Right cardiac atrium (tissue), 5 donors: Measurements from ENCODE around the gene TEX13C. TPM values are rescaled to one million over a fixed set of nuclear protein-coding genes. Genes with fewer than 3 reads are reported as not detected.

Experiments used
- ATAC-seq, 2 donors: fragments of 200-7000 bp; cut with Tn5 transposase; one replicate each; pipeline versions ENCODE4 v1.8.0 to v1.9.1; 2020; ENCODE audit warnings: moderate library complexity in 2 of 2, mild to moderate bottlenecking in 1 of 2
- DNase-seq, 3 donors: peaks; one replicate each; pipeline ENCODE4 v3.0.0-alpha.2; 2020
- H3K27ac ChIP-seq: one replicate; pipeline ENCODE4 v1.5.1; 2013; ENCODE audit warnings: mild to moderate bottlenecking, low read length, control low read depth, moderate library complexity
- H3K27me3 ChIP-seq: one replicate; pipeline ENCODE4 v1.6.1; 2013; ENCODE audit not compliant: control insufficient read depth, insufficient read depth
- H3K4me1 ChIP-seq: one replicate; pipeline ENCODE4 v1.6.1; 2013; ENCODE audit warnings: low read length; ENCODE audit not compliant: control insufficient read depth, insufficient read depth
- H3K4me3 ChIP-seq: one replicate; pipeline ENCODE4 v1.5.1; 2013; ENCODE audit warnings: low read length, control low read depth
- H3K9me3 ChIP-seq: one replicate; pipeline ENCODE4 v1.6.1; 2013; ENCODE audit warnings: low read length; ENCODE audit not compliant: control insufficient read depth
- WGBS: extraction: QIAGEN DNeasy Blood & Tissue Kit; methylation state at CpG from one replicate; pipeline ENCODE4 v1.1.7; 2013; 5-methylcytosine and 5-hydroxymethylcytosine counted together
- intact Hi-C, 4 donors: fragments of 100-400 bp; cut with DNase I; formaldehyde crosslinking; loops; one replicate each; pipeline versions ENCODE4 v1.11.0 to v1.14.0; 2022 to 2023
- long read RNA-seq, 4 donors: library from polyadenylated mRNA; unstranded; transcript quantifications; one replicate each; pipeline ENCODE4 v2.0.0, GENCODE V29; 2020 to 2021
- polyA plus RNA-seq: library from polyadenylated mRNA; stranded (reverse); fragments of 200-250 nt; gene quantifications from one replicate; pipeline ENCODE4 v1.2.3, GENCODE V29; 2013
- total RNA-seq, 4 donors: library from RNA; stranded (reverse); fragmentation: NEBNext Ultra II Directional; extraction: Animal tissue kit (Norgen Biotek cat#: 25700); gene quantifications; one replicate each; pipeline ENCODE4 v1.2.1, GENCODE V29; 2021
- donor health status: healthy with polysubstance abuse.
- donor health status: DM: no; HTN: yes; CAD: no.
- donor health status: DM: no; HTN: no; CAD: no.
- donor health status: DM: no; HTN: yes; CAD: no; lungs with severe emphysema.
- donor health status: DM: yes; HTN: yes; CAD: no.

TEX13C gene
- total RNA-seq = not detected
- not detected for polyA plus RNA-seq
- long read RNA-seq, donor 1 = 0 reads
- long read RNA-seq, donor 2 = 0 reads
- long read RNA-seq, donor 3 = 0 reads
- long read RNA-seq, donor 4 = 0 reads

DNA sequence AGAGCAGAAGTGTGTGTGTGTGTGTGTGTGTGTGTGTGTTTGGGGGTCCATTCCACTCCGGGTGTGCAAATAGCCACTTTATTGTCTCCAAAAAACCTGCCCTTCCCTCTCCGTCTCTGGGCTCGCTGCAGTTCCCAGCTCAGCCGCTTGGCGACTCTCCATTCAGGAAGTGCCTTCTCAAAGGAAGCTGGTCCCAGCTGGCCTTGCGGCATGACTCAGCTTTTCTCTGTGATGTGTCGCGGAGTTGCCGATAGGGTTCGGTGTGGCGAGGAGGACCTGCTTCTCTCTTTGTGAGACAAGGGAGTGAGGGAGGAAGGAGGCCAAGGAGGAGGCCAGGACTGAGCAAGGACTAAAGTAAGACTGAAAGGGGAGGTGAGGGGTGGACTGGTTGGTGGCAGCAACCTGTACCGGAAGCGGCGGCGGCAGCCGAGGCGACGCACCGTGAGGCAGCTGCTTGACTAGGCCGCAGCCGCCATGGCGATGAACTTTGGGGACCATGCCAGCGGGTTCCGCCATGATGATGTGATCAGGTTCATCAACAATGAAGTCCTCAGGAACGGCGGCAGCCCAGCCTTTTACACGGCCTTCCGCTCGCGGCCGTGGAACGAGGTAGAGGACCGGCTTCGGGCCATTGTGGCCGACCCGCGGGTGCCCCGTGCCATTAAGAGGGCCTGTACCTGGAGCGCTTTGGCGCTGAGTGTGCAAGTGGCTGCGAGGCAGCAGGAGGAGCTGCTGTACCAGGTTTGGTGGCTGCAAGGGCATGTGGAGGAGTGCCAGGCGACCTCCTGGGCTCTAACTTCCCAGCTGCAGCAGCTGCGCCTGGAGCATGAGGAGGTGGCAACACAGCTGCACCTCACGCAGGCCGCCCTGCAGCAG lies at the start of gene TEX13C:
Gene TEX13C (plus strand): TSS at position 226 of the 876 bp plus-strand sequence. CDS start 249 bp downstream, at position 475.
- H3K9me3 ChIP-seq = no peaks in the 10 kb centered on the region
- intact Hi-C loops = no loop called here
- 94% methylated on average over 45 of the region's 45 CpGs for WGBS
- H3K27me3 ChIP-seq = no peaks in the 10 kb centered on the region
- no peaks in the 10 kb centered on the region for H3K4me1 ChIP-seq
- ATAC-seq (no peak), DNase-seq (peak in 1 of 3 donors; percentile 30)
- no peak within 1 kb of the TSS for H3K27ac ChIP-seq
- no peak within 1 kb of the TSS for H3K4me3 ChIP-seq

DNA sequence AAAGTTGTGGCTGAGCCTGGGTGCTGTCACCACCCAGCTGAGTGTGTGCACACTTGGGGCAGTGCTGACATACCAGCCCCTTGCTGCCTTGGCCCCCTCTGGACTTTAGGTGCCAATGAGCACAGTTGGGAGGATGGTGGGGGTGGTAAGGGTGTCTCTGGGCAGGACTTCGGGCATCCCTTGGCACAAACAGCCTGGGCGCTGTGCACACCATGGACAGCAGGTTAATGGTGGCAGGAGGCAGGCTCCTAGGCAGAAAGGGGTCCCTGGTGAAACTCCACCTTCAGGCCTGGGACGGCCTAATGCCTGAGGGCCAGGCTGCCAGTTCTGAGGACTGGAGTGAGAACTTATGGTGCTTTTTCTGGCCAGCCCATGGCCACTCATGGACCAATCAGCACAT lies 32.4 kb upstream of the TEX13C start:
- H3K27ac ChIP-seq = no peak overlapping the region
- DNase-seq = peak in 1 of 3 donors; percentile 29
- WGBS = 87% methylated on average over 3 of the region's 3 CpGs
- H3K4me3 ChIP-seq = no peak overlapping the region
- no peaks in the 10 kb centered on the region for H3K9me3 ChIP-seq
- intact Hi-C loops = no loop called here
- no peaks in the 10 kb centered on the region for H3K27me3 ChIP-seq
- ATAC-seq = no peak
- no peaks in the 10 kb centered on the region for H3K4me1 ChIP-seq

DNA sequence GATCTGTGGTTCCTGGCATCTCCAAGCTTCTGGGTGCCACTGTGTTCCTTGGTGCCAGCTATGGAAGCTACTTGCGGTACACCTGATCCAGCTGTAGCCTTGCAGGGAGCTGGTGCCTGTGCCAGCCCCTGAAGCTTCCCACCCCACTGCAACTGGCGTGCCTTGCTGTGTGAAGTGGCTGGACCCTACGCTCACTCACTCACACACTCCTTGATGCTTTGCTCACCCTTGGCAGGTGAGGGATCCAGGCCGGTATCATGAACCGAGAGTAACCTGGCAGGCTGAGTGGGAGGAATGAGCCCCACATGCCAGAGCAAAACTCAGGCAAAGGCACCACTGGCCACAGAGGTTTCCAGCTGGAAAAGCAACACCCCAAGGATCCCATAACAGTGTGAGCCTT lies 31.3 kb upstream of the TEX13C start:
- ATAC-seq (no peak), DNase-seq (no peak)
- Histone ChIP-seq H3K4me1 (no peaks in the 10 kb centered on the region), H3K4me3 (no peak overlapping the region), H3K27me3 (no peaks in the 10 kb centered on the region), H3K27ac (no peak overlapping the region), H3K9me3 (no peaks in the 10 kb centered on the region)
- intact Hi-C loops = no loop called here
- WGBS = 87% methylated on average over 5 of the region's 5 CpGs

DNA sequence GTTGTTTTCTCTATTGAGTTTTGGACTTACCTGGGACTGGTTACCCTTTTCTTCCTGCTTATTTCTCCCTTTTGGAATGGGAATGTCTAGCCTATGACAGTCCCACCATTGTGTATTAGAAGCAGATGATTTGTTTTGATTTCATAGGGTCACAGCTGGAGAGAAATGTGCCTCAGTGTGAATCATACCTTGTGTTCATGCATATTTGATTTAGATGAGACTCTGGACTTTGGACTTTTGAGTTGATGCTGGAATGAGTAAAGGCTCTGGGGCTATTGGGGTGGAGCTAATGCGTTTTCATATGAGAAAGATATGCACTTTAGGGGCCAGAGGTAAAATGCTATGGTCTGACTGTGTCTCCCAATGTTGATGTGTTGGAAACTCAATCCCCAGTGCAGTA lies 30.5 kb upstream of the TEX13C start:
- DNase-seq (no peak), ATAC-seq (no peak)
- intact Hi-C loops = no loop called here
- no peaks in the 10 kb centered on the region for H3K27me3 ChIP-seq
- WGBS = 74% methylated on average over 1 of the region's 1 CpG
- H3K4me1 ChIP-seq = no peaks in the 10 kb centered on the region
- H3K4me3 ChIP-seq = no peak overlapping the region
- no peaks in the 10 kb centered on the region for H3K9me3 ChIP-seq
- H3K27ac ChIP-seq = no peak overlapping the region

DNA sequence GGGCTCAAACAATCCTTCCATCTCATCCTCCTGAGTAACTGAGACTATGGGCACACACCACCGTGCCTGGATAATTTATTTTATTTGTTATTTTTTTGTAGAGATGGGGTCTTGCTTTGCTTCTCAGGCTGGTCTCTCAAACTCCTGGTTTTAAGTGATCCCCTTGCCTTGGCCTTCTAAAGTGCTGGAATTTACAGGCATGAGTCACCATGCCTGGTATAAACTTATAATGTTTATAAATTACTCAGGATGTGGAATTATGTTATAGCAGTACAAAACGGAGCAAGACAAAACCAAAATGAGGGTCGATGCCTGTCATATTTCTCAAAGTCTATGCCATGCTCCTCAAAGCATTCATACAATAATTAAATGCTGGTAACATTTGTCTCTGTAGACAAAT lies 29.8 kb upstream of the TEX13C start:
- DNase-seq (no peak), ATAC-seq (no peak)
- Histone ChIP-seq H3K9me3 (no peaks in the 10 kb centered on the region), H3K4me3 (no peak overlapping the region), H3K27ac (no peak overlapping the region), H3K4me1 (no peaks in the 10 kb centered on the region), H3K27me3 (no peaks in the 10 kb centered on the region)
- intact Hi-C loops = no loop called here
- WGBS = 70% methylated on average over 3 of the region's 3 CpGs

DNA sequence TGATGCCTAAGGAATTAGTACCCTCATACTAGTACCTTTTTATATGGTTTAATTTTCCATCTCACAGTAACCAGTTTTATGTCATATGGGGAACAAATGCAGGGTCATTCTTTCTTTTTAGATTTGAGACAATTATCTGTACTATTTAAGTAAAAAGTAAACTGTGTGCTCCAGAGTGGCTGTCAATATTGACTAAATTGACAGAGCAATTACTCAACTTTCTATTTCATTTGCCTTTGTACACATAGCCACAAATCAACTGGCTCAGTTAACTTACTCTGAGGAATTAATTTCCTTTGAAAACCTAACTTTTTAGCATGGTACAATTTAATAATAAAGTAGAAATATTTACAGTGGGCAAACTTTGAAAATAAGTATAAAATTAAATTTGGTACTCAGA lies 28.5 kb upstream of the TEX13C start:
- no peaks in the 10 kb centered on the region for H3K4me1 ChIP-seq
- H3K27ac ChIP-seq = no peak overlapping the region
- DNase-seq (no peak), ATAC-seq (no peak)
- no peaks in the 10 kb centered on the region for H3K27me3 ChIP-seq
- intact Hi-C loops = no loop called here
- no peaks in the 10 kb centered on the region for H3K9me3 ChIP-seq
- no peak overlapping the region for H3K4me3 ChIP-seq

DNA sequence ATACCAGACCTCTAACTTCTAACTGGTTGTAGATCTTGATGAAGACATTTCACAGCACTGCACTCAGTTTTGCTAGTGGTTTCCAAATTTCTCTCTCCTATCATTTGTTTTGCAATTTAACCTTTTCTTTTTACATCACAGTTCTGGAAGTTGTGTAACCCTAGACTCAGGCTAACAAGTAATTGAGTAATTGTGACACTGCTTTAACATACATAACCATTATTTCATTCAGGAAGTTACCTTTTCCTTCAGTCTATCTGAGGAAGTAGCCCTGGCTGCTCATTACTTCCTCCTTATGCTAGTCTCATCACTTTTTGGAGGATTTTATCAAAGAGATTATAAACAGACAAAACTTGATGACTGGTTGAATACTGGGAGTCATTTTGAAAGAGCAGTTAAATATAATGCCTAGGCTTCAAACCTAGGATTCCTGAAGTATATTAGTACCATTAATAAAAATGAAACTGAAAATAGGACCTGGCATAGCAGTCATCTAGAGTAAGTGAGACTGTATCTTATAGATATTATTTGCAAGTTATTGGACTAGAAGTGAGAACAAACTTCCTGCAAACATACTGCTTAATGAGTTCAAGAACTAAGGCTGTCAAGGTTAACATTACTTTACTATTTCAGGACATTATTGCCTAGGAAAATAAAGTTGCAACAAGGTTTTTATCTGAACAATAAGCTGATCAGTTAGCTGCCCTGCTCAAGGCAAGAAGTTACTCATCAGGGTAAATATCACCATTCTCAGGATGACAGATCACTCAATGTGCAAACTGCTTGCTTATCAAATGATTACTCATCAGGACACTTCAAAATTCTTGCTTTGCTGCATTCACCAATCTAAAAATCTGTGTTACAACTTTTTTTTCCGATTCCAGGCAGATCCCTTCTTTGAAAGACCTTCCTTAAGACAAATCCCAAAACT lies 25.6 kb upstream of the TEX13C start:
- Histone ChIP-seq H3K4me3 (no peak overlapping the region), H3K27ac (no peak overlapping the region), H3K9me3 (no peaks in the 10 kb centered on the region), H3K27me3 (no peaks in the 10 kb centered on the region), H3K4me1 (no peaks in the 10 kb centered on the region)
- ATAC-seq = no peak
- 40% methylated on average over 1 of the region's 1 CpG for WGBS
- intact Hi-C loops = no loop called here
- DNase-seq = no peak

DNA sequence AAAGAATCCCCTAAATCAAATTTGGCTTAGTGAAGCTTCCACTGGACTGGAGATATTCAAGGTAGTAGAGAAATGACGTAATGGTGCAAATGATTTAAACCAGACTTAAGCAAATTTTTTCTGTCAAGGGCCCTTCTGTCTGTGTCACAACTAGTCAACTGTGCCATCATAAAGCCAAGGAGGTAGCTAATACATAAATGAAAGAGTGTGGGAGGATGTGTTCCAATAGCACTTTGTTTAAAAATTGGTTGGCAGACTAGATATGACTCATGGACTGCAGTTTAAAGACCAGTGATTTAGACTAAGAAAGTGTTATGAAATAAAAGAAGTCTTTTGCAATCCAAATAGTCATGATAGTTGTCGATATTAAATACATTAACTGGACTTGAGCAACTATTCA lies 24.3 kb upstream of the TEX13C start:
- 83% methylated on average over 2 of the region's 2 CpGs for WGBS

DNA sequence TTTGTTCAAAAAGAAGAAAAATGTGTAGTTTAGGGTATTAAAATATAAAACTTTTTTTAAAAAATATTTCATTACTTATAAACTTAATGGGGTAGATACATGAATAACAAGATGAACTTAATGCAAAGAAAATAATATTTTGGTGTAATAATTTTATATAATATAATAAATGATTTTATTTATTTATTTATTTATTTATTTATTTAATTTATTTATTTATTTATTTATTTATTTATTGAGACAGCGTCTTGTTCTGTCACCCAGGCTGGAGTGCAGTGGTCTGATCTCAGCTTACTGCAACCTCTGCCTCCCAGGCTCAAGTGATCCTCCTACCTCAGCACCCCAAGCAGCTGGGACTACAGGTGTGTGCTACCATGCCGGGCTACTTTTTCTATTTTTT lies 20.8 kb upstream of the TEX13C start:
- no peak for DNase-seq
- no peaks in the 10 kb centered on the region for H3K4me1 ChIP-seq
- no peaks in the 10 kb centered on the region for H3K9me3 ChIP-seq
- H3K27ac ChIP-seq = no peak overlapping the region
- no peak for ATAC-seq
- intact Hi-C loops = no loop called here
- H3K4me3 ChIP-seq = no peak overlapping the region
- WGBS = 95% methylated on average over 2 of the region's 2 CpGs
- no peaks in the 10 kb centered on the region for H3K27me3 ChIP-seq

More for the DNA sequence above, 24.3 kb upstream of the TEX13C start:
- ATAC-seq (no peak), DNase-seq (no peak)
- Histone ChIP-seq H3K4me3 (no peak overlapping the region), H3K9me3 (no peaks in the 10 kb centered on the region), H3K27ac (no peak overlapping the region), H3K27me3 (no peaks in the 10 kb centered on the region), H3K4me1 (no peaks in the 10 kb centered on the region)
- intact Hi-C loops = no loop called here

DNA sequence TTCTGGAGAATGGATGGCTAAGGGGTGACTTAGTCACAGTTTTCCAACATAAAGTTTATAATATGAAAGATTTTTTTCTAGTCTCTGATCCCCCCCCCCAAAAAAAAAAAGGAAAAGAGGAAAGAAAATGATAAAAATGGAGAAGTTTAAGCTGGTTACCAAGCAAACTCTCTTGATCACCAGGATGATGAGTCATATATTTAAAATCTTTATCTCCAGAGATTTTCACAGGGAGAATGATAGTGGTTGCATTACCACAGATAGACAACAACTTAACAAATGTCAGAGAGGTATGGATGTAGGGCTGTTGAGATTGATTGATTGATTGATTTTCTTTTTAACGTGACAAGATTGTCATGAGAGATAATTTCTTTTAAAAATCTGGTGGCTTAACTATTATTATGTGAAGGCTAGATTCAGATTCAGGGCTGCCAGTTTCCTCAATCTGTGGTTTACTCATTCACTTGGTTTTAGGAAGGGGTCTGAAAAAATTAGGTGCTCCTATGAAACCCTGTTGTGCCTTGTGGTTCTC lies 13.3 kb upstream of the TEX13C start:
- ATAC-seq = no peak
- Histone ChIP-seq H3K9me3 (no peaks in the 10 kb centered on the region), H3K4me3 (no peak overlapping the region), H3K4me1 (no peaks in the 10 kb centered on the region), H3K27ac (no peak overlapping the region), H3K27me3 (no peaks in the 10 kb centered on the region)
- WGBS = 61% methylated on average over 1 of the region's 1 CpG
- intact Hi-C loops = no loop called here
- DNase-seq = no peak

DNA sequence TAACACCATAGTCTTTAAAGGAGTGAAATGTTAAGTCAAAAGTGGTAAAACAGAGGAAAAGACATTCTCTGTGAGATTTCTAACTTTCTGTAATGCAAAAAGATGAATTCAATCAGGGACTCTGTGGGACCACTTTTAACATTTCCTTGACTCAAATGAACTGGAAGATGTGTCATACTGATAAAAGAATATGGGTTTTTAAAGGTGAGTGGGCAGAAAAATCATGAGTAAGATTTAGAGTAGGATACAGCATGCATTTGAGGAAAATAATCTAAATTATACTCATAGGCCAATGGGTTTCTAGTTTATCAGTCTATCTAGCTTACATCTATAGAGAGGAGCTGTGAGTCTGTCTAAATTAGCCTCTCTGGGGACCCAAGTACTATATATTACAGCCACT lies 11.0 kb upstream of the TEX13C start:
- Histone ChIP-seq H3K4me1 (no peaks in the 10 kb centered on the region), H3K4me3 (no peak overlapping the region), H3K9me3 (no peaks in the 10 kb centered on the region), H3K27ac (no peak overlapping the region), H3K27me3 (no peaks in the 10 kb centered on the region)
- no peak for DNase-seq
- no peak for ATAC-seq
- intact Hi-C loops = no loop called here
